GM19455 (cell line): ENCODE measurements around the gene XPNPEP2.
"Not testable (repeated sequence)": the region's sequence is repeated elsewhere in the genome, so short reads cannot be mapped to it uniquely, and the experiment has no call there.

Experiments used
- ATAC-seq: cut with Tn5 transposase; IDR thresholded peaks from one replicate; pipeline ENCODE4 v1.9.1; 2021; ENCODE audit not compliant: unreplicated experiment

XPNPEP2 gene

GRCh38 chrX:129719931-129720530 is 18.7 kb upstream of the XPNPEP2 start:
- no peak for ATAC-seq

GRCh38 chrX:129720741-129721140 is 18.0 kb upstream of the XPNPEP2 start:
- ATAC-seq = no peak

DNA sequence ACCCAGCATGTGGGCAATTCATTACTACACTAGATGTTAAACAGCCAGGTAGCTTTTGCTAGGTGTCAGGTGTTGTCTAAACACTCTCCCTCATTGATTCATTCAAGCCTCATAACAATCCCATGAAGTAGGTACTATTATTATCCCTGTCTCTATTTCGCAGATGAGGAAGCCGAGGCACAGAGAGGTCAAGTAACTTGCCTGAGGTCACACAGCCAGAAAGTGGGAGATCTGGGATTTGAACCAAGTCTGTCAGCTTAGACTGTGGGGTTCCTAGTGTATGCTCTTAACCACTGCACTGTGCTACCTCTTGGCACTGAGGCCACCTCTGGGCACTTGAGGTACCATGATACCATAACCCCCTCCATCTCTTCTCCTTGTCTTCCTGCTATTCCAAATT is 17.4 kb upstream of the XPNPEP2 start:
- no peak for ATAC-seq

DNA sequence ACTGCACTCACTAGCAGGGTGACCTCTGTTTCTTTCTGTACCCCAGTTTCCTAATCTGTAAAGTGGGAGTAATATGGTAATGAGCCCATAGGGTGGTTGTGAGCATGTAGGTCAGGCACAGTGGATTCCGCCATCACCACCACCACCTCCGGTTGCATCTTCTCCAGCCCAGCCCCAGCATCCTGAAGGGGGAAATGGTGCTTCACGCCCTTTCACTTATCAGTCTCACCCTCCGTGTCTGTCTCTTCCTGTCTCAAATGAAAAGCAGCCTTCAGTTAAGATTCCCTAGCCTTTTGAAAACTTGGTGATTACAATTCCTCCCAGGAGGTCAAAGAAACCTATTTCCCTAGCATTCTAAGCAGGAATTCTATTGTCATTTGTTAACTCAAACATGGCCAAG is 16.9 kb upstream of the XPNPEP2 start:
- no peak for ATAC-seq

GRCh38 chrX:129723511-129723910 is 15.3 kb upstream of the XPNPEP2 start:
- ATAC-seq = no peak

DNA sequence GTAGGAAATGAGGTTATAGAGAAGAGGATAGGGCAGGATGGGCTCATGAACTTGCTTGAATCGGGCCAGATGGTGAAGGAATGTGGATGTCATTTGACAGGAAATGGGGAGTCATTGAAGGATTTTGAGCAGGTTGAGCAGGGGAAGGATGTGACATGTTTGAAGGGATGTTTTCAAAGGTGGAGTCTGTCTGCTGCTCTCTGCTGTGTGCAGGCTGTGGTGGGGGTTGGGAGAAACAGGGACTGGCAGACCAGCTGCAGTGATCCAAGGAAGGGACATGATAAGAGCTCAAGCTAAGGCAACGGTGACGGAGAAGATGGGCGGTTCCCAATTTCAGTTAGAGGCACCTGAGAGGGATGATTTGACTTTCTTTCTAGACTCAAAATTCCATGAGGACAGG is 14.0 kb upstream of the XPNPEP2 start:
- no peak for ATAC-seq

- ATAC-seq = no peak
Observed at GRCh38 chrX:129726307-129727111, 12.3 kb upstream of the XPNPEP2 start.

- ATAC-seq = no peak
Observed at GRCh38 chrX:129728061-129728460, 10.7 kb upstream of the XPNPEP2 start.

DNA sequence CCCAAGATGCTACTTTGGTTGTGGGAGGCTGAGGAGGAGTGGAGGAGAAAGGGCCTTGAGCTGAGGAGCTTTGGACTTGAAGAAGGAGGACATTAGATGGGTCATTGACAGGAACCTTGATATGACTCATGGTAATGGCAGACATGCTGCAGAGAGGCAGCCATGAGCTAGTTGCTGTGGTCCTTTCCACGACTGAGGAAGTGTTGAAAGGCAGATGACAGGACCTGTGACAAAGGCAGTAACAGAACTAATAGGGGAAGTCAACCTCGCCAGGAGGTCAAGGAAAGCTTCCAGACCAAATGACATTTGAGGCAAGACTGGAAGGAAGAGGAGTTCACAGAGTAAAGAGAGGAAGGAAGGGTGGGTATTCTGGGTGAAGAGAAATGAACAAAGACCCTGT is 7.6 kb upstream of the XPNPEP2 start:
- no peak for ATAC-seq

- no peak for ATAC-seq
Observed at GRCh38 chrX:129732857-129733256, 5.9 kb upstream of the XPNPEP2 start.

DNA sequence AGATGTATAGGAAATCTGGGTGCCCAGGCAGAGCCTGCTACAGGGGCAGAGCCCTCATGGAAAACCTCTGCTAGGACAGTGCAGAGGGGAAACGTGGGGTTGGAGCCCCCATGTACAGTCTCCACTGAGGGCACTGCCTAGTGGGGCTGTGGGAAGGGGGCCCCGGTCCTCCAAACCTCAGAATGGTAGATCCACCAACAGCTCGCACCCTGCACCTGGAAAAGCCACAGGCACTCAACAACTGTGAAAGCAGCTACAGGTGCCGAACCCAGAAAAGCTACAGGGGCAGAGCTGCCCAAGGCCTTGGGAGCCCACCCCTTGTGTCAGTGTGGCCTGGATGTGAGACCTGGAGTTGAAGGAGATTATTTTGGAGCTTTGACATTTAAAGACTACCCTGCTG is 5.4 kb upstream of the XPNPEP2 start:
- no peak for ATAC-seq

- no peak for ATAC-seq
Observed at GRCh38 chrX:129736491-129736890, 2.3 kb upstream of the XPNPEP2 start.

- ATAC-seq = no peak
Observed at GRCh38 chrX:129737916-129738315, 863 bp upstream of the XPNPEP2 start.

- no peak for ATAC-seq
Observed at GRCh38 chrX:129739578-129739977, 799 bp downstream of the XPNPEP2 start.

DNA sequence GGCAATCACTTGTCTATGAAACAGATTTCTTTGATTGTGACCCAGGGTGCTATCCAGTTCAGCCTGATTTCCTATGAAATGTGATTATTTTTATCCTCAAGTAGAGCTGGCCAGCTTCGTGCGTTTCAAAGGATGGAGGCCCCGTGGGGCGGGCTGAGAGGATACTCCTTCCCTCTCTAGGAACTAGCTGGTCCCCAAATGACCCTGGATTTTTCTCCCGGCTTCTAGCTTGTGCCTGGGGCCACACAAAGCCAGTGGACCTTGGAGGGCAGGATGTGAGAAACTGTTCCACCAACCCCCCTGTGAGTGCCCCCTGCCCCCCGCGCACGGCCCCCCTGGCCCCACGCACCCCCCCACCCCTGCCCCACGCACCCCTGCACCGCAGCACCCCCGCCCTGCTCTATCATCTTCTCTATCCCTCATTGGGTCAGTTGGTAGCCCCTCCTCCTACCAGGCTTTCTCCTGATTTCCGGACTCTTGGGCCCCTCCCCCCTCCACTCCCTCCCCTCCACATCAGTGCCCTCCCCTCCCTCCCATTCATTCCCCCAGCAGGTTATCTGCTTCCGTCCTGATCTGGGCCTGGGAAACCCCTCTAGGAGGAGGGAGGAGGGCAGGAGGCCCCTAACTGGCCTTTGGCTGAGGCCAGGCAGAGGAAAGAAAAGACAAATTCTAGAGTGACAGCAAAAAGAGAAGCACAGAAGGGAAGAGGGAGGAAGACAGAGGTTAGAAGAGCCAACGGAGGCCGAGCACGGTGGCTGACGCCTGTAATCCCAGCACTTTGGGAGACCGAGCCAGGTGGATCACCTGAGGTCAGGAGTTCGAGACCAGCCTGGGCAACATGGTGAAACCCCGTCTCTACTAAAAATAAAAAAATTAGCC is 3.3 kb downstream of the XPNPEP2 start:
- ATAC-seq = no peak

- ATAC-seq = not testable (repeated sequence)
Observed at GRCh38 chrX:129742759-129743152, 4.0 kb downstream of the XPNPEP2 start.

- ATAC-seq = no peak
Observed at GRCh38 chrX:129743821-129744220, 5.0 kb downstream of the XPNPEP2 start.

DNA sequence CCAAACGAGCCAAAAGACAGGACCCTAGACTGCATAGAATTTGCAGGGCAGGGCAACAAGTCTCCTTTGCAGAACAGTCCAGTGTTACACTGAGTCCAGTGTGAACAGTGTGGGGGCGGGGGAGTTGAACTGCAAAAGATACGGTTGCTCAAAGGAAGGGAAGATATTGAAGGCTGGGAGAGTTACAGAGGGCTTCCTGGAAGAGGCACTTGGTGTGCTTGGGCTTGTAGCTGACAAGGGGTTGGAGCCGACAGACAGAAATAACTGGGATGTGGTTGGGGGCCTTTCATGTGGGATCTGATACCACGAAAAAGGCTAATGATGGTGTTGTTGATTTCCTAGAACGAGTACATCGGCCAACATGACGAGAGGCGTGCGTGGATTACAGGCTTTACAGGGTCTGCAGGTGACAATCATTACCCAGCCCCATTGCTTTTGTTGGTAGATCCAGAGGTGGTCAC is 6.1 kb downstream of the XPNPEP2 start:
- ATAC-seq = no peak

GRCh38 chrX:129746557-129747470 is 8.0 kb downstream of the XPNPEP2 start:
- no peak for ATAC-seq

GRCh38 chrX:129747533-129747932 is 8.8 kb downstream of the XPNPEP2 start:
- no peak for ATAC-seq

GRCh38 chrX:129748305-129748704 is 9.5 kb downstream of the XPNPEP2 start:
- no peak for ATAC-seq
